HEK293 (cell line): ENCODE results near the gene RIPK1.

Experiments used
- CTCF ChIP-seq: fragments of 450-650 bp; formaldehyde crosslinking; IDR thresholded peaks from 2 replicates; pipeline ENCODE4 v1.5.1; 2016; ENCODE audit warnings: missing biosample characterization, missing genetic modification characterization
- ZFP37 ChIP-seq: fragments of 450-650 bp; formaldehyde crosslinking; IDR thresholded peaks from 2 replicates; pipeline ENCODE4 v1.5.1; 2016; ENCODE audit warnings: missing biosample characterization, missing genetic modification characterization
- ZNF639 ChIP-seq: fragments of 450-650 bp; formaldehyde crosslinking; IDR thresholded peaks from 2 replicates; pipeline ENCODE4 v1.5.1; 2016; ENCODE audit warnings: missing biosample characterization, missing genetic modification characterization

GRCh38 chr6:3119040-3119723, 50.9 kb downstream of the RIPK1 start:
- TF ChIP-seq ZFP37 (tag by site-specific recombination) (no peak), ZNF639 (no peak), CTCF (tag by site-specific recombination) (no peak)
